Measurements from ENCODE around the gene DFFA. TPM values are rescaled to one million over a fixed set of nuclear protein-coding genes. Genes with fewer than 3 reads are reported as not detected.

Gene DFFA
- total and polyA plus RNA-seq, 9 of the 15 experiments (the other 6 are each of a cell fraction or from before 2014, with no cell fraction given) = 39.6 to 74.8 (median 59.2) TPM

DNA sequence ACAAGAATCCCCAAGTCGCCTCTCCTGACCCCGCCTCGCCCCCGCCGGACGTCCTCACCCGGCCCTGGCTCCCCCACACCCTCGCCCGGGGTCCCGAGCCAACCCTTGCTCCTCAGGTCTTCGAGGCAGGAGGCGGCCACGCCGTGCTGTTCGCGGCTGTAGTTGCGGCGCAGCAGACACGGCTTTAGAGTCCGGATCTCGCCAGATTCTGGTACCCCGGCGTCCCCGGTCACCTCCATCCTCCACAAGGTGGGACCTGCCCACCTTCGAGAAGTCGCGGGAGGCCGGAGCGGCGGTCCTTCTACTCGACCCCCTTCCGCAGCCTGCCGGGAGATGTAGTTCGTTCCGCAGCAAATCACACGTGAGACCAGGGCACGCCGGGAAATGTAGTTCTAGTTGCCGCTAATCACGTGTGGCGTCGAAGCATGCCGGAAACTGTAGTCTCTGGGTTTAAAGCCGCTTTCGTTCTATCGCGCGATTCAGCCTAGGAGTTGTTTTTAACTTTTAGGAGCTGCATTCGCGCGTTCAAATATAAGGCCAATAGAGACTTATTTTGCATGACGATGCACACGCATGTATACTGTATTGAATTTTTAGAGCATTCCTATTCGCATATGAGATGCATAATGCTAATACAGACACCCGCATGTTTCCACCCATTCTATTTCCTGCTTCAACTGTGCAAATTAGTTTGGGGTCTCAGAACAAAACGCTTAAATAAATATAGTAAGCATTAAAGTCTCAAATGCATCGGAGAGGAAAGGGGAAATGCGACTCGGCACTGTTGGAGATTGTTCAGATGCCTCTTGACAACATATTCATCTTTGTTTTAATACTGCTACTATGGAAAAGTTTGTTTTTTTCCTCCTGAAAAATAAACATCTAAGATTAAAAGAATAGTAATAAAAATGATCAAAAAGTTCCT is at the start of gene DFFA (continued):
- TF ChIP-seq ZC3H4 (CRISPR knock-in tag; IDR thresholded peaks at IDR 0.05; ENCODE audit: borderline replicate concordance) (no peak), ZBTB1 (CRISPR knock-in tag; IDR thresholded peaks at IDR 0.05; ENCODE audit: borderline replicate concordance, low read depth) (peak; percentile 91), BRD4 (IDR thresholded peaks at IDR 0.05) (no peak), USF1 (CRISPR knock-in tag; IDR thresholded peaks at IDR 0.05) (peak; percentile 99), SAP30 (IDR thresholded peaks at IDR 0.05; ENCODE audit: borderline replicate concordance, insufficient read depth, low read depth, low read length, poor library complexity, severe bottlenecking) (peak; percentile 78), MXI1 (IDR thresholded peaks at IDR 0.05; ENCODE audit: low read depth, low read length) (peak; percentile 96), SMAD2 (IDR thresholded peaks at IDR 0.05; ENCODE audit: low read depth, low read length) (no peak), GTF2F1 (IDR thresholded peaks at IDR 0.05; ENCODE audit: low read depth, low read length) (peak; percentile 83), CBFA2T3 (IDR thresholded peaks at IDR 0.05) (no peak), POLR3A (IDR thresholded peaks at IDR 0.05; ENCODE audit: borderline replicate concordance, extremely low read depth, insufficient read depth, insufficient read length) (no peak), NRF1 (conservative IDR thresholded peaks at IDR 0.05 in 1 of 2, IDR thresholded peaks at IDR 0.05 in 1 of 2) (peak; percentile 4 to 42; a peak in 3 of 4 replicates), NFATC3 (IDR thresholded peaks at IDR 0.05) (0 out of 2 replicates have a peak, but pooled peaks have one; percentile 39), BRF1 (IDR thresholded peaks at IDR 0.05; ENCODE audit: borderline replicate concordance, extremely low read depth, insufficient read length) (no peak), MAFK (IDR thresholded peaks at IDR 0.05; ENCODE audit: low read length) (peak; percentile 14; the same call in 1 of the 2 replicates), CBX1 (IDR thresholded peaks at IDR 0.05; ENCODE audit: low read depth) (0 out of 2 replicates have a peak, but pooled peaks have one; percentile 50), SRF (CRISPR knock-in tag; IDR thresholded peaks at IDR 0.05) (peak in 1 of 2 experiments; percentile 69; a peak in 1 of 4 replicates), LCOR (CRISPR knock-in tag; IDR thresholded peaks at IDR 0.05) (peak; percentile 97), ZNF445 (CRISPR knock-in tag; IDR thresholded peaks at IDR 0.05; ENCODE audit: low read depth) (no peak), FOXK2 (conservative IDR thresholded peaks at IDR 0.05 in 1 of 2, IDR thresholded peaks at IDR 0.05 in 1 of 2; ENCODE audit: low read depth in 2 of 2) (peak; percentile 73 to 80), MYNN (IDR thresholded peaks at IDR 0.05) (no peak), MYNN (CRISPR knock-in tag; IDR thresholded peaks at IDR 0.05) (no peak), BCL6 (CRISPR knock-in tag; IDR thresholded peaks at IDR 0.05) (peak; percentile 6; the same call in 1 of the 2 replicates), ZNF77 (CRISPR knock-in tag; IDR thresholded peaks at IDR 0.05) (no peak)
- TF ChIP-seq, protein P1, sequence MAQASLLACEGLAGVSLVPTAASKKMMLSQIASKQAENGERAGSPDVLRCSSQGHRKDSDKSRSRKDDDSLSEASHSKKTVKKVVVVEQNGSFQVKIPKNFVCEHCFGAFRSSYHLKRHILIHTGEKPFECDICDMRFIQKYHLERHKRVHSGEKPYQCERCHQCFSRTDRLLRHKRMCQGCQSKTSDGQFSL (CRISPR knock-in tag; IDR thresholded peaks at IDR 0.05) = peak; percentile 87
- TF ChIP-seq, protein P1 (tag; IDR thresholded peaks at IDR 0.05) = peak in 1 of 2 experiments; percentile 32; a peak in 1 of 4 replicates
- TF ChIP-seq, protein P2, sequence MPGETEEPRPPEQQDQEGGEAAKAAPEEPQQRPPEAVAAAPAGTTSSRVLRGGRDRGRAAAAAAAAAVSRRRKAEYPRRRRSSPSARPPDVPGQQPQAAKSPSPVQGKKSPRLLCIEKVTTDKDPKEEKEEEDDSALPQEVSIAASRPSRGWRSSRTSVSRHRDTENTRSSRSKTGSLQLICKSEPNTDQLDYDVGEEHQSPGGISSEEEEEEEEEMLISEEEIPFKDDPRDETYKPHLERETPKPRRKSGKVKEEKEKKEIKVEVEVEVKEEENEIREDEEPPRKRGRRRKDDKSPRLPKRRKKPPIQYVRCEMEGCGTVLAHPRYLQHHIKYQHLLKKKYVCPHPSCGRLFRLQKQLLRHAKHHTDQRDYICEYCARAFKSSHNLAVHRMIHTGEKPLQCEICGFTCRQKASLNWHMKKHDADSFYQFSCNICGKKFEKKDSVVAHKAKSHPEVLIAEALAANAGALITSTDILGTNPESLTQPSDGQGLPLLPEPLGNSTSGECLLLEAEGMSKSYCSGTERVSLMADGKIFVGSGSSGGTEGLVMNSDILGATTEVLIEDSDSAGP (CRISPR knock-in tag; IDR thresholded peaks at IDR 0.05) = 0 out of 2 replicates have a peak, but pooled peaks have one; percentile 16

All from K562 (cell line).